ENCODE data around the gene WDR43.
A peak's percentile ranks its signal among the peaks of the same experiment; 100 is the strongest.

WDR43 gene

DNA sequence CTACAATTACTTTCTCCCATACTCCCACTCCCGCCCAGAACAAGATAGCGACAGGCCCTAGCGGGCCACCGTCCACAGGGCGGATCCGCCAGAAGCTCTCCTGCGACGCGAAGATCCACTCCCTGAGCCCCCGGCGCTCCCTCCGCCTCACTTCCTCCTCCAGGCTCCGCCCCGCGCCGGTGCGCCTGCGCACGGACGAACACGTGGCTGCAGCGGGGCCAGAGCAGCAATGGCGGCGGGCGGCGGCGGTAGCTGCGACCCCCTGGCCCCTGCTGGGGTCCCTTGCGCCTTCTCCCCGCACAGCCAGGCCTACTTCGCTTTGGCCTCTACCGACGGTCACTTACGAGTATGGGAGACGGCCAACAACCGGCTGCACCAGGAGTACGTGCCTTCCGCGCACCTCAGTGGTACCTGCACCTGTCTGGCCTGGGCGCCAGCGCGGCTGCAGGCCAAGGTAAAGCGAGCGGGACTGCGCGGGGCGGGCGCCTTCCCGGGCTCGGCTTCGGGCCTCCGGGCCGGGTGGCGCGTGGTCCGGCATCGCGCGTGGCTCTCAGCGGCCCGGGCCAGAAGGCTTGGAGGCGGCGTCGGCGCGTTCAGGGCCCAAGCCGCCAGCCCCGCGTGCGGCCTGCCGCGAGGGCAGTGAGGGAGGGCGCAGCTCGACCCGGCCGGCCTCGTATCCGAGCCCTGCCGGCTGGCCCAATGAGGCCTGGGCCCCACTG lies at the start of gene WDR43:
Gene WDR43 (plus strand): TSS at position 198 of the 719 bp plus-strand sequence. CDS start 32 bp downstream, at position 230.
- DNase-seq (ENCODE audit: low spot score) = peak; percentile 98

- DNase-seq (ENCODE audit: low spot score) = no peak
These were observed 39.3 kb upstream of the WDR43 start for GRCh38 chr2:28855193-28855592.

DNA sequence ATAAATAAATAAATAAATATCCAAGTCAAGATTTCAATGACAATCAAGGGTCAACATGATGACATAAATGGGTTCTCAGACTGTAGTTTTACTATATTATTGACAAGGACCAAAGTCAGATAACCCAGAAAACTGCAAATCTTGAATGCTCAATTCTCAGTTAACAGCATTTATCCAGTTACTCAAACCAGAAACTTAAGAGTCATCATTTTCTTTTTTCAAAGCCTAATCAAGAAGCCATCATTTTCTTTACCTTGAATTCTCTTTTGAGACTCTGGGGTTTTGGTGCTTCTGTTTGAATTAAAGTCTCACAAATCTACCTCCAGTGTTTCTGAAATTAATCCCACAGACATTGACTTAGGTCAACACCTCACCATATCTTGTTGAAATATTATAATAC lies 38.5 kb upstream of the WDR43 start:
- DNase-seq (ENCODE audit: low spot score) = no peak

- DNase-seq (ENCODE audit: low spot score) = no peak
These were observed 25.9 kb upstream of the WDR43 start for GRCh38 chr2:28868611-28869010.

GRCh38 chr2:28869494-28870145 lies 24.8 kb upstream of the WDR43 start:
- DNase-seq (ENCODE audit: low spot score) = no peak

DNA sequence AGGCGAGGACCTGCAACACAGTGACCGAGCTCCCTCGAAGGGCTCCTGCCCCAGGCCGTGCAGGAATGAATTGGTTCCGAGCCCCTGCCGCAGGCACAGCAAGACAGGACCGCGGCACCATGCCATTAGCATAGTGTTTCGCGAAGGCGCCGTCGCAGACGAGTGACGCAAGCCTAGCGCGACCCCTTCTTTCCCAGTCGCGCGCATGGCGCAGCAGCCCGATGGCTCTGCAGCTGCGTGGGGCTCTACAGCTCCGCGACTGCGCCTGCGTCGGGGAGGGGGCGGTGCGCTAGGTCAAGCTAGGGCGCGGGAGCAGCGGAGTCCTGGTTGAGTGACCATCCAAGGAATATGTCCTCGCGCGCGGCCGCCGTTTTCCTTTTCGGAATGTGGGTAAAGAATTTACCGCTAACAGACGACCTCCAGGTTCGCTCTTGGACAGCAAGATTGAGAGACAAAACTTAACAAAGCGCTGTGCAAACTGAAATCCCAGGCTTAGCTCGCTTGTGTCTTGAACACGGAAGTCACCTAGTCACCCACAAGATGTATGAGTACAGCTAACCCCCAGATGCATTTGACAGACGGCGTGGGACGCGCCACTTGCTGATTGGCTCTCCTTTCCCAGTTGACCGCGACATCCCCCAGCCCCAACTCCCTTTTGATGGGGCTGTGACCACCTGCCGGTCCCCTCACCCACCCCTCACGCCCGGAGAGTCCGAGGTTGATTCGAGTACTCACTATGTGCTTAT lies 24.1 kb upstream of the WDR43 start, which contains the start of gene TRMT61B:
Gene TRMT61B (minus strand): TSS at position 164 of the 746 bp plus-strand sequence. CDS start 32 bp downstream, at position 132.
- DNase-seq (ENCODE audit: low spot score) = peak; percentile 91

DNA sequence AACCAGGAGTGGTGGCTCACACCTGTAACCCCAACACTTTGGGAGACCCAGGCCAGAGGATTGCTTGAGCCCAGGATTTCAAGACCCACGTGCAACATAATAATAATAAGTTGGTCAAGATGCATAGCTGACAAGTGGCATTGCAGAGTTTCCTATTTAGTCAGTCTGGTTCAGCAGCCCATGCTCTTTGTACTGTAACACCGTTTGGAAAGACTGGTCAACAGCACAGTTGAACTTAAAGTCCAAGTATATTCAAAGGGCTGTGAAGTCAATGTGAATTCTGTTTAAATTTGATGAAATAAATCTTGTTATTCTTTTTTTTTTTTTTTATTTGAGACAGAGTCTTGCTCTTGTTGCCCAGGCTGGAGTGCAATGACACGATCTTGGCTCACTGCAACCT lies 22.8 kb upstream of the WDR43 start:
- DNase-seq (ENCODE audit: low spot score) = no peak

GRCh38 chr2:28880193-28880592 lies 14.3 kb upstream of the WDR43 start:
- DNase-seq (ENCODE audit: low spot score) = no peak

GRCh38 chr2:28893488-28893887 lies 979 bp upstream of the WDR43 start:
- no peak for DNase-seq (ENCODE audit: low spot score)

GRCh38 chr2:28895189-28895893 lies 874 bp downstream of the WDR43 start:
- no peak for DNase-seq (ENCODE audit: low spot score)

- no peak for DNase-seq (ENCODE audit: low spot score)
These were observed 2.4 kb downstream of the WDR43 start for GRCh38 chr2:28896906-28897305.

GRCh38 chr2:28898048-28898447 lies 3.6 kb downstream of the WDR43 start:
- no peak for DNase-seq (ENCODE audit: low spot score)

DNA sequence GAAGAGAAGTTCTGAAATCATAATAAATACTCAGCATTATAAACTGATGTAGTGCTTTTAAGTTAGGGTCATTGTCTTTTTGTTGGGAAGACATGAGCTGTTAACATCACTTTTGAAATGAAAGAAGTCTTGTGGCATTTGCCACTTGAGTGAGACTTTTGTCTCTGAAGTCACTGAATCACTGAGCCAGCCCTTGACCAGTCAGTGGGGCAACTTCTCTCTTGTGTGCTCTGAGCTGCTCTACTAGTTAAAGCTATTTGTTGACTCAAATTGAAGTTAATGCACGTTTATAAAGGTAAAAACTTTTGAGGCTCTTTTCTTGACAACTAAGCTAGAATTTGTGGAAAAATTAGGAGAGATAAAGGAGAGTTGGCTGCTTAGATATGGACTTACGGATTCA lies 6.7 kb downstream of the WDR43 start:
- DNase-seq (ENCODE audit: low spot score) = no peak

- DNase-seq (ENCODE audit: low spot score) = no peak
These were observed 7.4 kb downstream of the WDR43 start for GRCh38 chr2:28901841-28902240.

DNA sequence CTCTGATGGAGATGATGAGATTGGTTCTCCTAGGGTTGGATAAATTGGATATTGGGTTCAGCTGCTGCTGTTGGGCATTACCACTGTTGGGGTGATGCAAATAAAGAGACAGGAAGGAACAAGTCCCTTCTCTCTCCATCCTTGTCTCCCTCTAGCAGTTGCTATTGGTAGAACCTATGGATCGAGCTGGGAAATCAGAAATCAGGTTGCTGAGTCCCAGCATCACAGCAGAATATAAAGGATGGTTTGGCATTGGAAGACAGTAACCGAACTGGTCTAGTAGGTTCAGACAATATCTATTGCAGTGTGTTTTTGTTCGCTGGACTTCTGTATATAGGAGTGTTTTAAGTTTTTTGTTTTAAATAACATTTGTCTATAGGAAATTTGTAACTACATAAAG lies 8.1 kb downstream of the WDR43 start:
- DNase-seq (ENCODE audit: low spot score) = no peak

- DNase-seq (ENCODE audit: low spot score) = no peak
These were observed 9.8 kb downstream of the WDR43 start for GRCh38 chr2:28904295-28904694.

DNA sequence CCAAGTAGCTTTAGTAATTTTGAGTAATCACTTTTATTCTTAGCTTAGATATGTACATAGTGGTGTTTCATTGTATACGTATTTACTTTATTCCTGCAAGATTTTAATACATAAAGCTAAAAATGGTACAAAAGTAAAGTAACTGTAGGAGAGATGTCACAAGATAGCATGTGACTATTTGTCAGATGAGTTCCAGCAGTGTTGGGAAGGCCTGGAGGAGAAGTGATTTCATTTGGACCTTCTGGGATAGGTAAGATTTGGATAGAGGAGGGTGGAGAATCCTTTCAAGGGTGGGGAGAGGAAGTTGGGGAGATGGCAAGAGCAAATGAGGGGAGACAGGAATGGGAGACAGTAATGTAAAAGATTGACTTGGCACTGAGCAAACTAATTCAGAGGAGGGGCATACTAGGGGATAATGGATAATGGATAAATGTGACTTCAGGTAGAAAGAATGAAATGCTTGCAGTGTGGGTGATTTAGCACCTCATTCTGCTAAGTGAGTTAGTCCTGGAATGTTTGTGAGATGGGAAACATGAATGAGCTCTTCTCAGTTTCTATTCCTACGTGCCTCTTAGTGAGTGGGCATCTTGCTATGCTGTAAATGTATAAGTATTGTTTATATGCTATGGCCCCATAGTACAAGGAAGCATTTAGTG lies 10.5 kb downstream of the WDR43 start:
- no peak for DNase-seq (ENCODE audit: low spot score)

- no peak for DNase-seq (ENCODE audit: low spot score)
These were observed 11.1 kb downstream of the WDR43 start for GRCh38 chr2:28905533-28905932.

DNA sequence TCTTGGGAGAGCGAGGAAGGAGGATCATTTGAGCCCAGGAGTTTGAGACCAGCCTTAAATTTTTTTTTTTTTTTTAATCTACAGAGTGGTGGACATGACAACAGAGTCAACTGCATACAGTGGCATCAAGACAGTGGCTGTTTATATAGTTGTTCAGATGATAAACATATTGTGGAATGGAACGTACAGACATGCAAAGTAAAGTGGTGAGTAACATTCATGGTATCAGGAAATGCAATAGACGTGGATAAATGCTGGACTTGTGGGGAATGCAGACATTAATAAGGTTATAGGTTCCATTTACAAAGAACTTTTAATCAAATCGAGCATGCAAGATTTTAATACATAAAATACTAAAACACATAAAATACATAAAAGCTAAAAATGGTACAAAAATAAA lies 11.9 kb downstream of the WDR43 start:
- no peak for DNase-seq (ENCODE audit: low spot score)

GRCh38 chr2:28906821-28907220 lies 12.4 kb downstream of the WDR43 start:
- no peak for DNase-seq (ENCODE audit: low spot score)

GRCh38 chr2:28908172-28908571 lies 13.7 kb downstream of the WDR43 start:
- no peak for DNase-seq (ENCODE audit: low spot score)

Data from pons (tissue), 1 donor.